Sigmoid colon (tissue), 4 donors: ENCODE measurements around the gene MUL1.

ENCODE experiments used
- CTCF ChIP-seq, 4 experiments: fragments of 450-650 bp in 3 of 4; fragments of 200-600 bp in 1 of 4; IDR thresholded peaks; one replicate each; pipeline ENCODE4 v1.5.1; 2016 to 2019; ENCODE audit warnings: antibody characterized with exemption in 4 of 4, mild to moderate bottlenecking in 3 of 4, moderate library complexity in 2 of 4
- EP300 ChIP-seq, 4 donors: sonication (generic); formaldehyde crosslinking; IDR thresholded peaks; one replicate each; pipeline ENCODE4 v1.6.1; 2017; ENCODE audit warnings: antibody characterized with exemption in 4 of 4
- POLR2A ChIP-seq, 2 donors: fragments of 450-650 bp; IDR thresholded peaks; one replicate each; pipeline ENCODE4 v1.6.1; 2016; ENCODE audit warnings: antibody characterized with exemption in 2 of 2, mild to moderate bottlenecking in 2 of 2, moderate library complexity in 2 of 2
- POLR2AphosphoS5 ChIP-seq, 4 donors: sonication (generic); formaldehyde crosslinking; IDR thresholded peaks; one replicate each; pipeline ENCODE4 v1.6.1; 2017; ENCODE audit warnings: antibody characterized with exemption in 4 of 4

GRCh38 chr1:20511518-20512428, 3.8 kb upstream of the MUL1 start:
- TF ChIP-seq CTCF (IDR thresholded peaks at IDR 0.05) (no peak), POLR2AphosphoS5 (IDR thresholded peaks at IDR 0.05) (no peak), EP300 (IDR thresholded peaks at IDR 0.05) (no peak), POLR2A (IDR thresholded peaks at IDR 0.05) (no peak)
